ENCODE measurements around the gene RANBP10. TPM values are rescaled to one million over a fixed set of nuclear protein-coding genes. Genes with fewer than 3 reads are reported as not detected.

The RANBP10 gene
- total and polyA plus RNA-seq, 10 of the 15 experiments (the other 5 are each of a cell fraction or from before 2014, with no cell fraction given): 1.2 to 20.4 (median 10.8) TPM

DNA sequence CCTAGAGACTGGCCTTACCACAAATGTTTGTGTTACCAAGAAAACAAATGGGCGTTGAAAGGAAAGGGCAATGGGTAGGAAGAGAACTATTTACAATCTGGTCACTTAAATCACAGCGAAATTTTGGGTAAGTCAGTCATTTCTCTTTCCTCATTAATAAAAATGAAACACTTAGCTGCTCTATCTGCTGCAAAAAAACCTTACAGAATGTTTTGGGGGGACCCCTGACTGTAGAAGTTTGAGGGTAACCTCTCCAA, 39.6 kb upstream of the RANBP10 start:
- TF ChIP-seq DPF2 (IDR thresholded peaks at IDR 0.05): no peak; the same call in 1 of the 2 replicates
- no peak for TF ChIP-seq BMI1 (IDR thresholded peaks at IDR 0.05; ENCODE audit: borderline replicate concordance)
- TF ChIP-seq PML (IDR thresholded peaks at IDR 0.05; ENCODE audit: low read length): no peak
- TF ChIP-seq ZNF217 (IDR thresholded peaks at IDR 0.05): no peak
- TF ChIP-seq NR2C1 (IDR thresholded peaks at IDR 0.05): no peak
- TF ChIP-seq, protein P1, sequence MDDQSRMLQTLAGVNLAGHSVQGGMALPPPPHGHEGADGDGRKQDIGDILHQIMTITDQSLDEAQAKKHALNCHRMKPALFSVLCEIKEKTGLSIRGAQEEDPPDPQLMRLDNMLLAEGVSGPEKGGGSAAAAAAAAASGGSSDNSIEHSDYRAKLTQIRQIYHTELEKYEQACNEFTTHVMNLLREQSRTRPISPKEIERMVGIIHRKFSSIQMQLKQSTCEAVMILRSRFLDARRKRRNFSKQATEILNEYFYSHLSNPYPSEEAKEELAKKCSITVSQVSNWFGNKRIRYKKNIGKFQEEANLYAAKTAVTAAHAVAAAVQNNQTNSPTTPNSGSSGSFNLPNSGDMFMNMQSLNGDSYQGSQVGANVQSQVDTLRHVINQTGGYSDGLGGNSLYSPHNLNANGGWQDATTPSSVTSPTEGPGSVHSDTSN (IDR thresholded peaks at IDR 0.05; ENCODE audit: insufficient replicate concordance, low read depth, low read length): no peak
- no peaks in the 10 kb centered on the region for H3K27me3 ChIP-seq (replicated peaks in 1 of 2; ENCODE audit: control insufficient read depth in 2 of 2, insufficient read depth in 2 of 2, low read length in 1 of 2)
- 4% methylated on average over 2 of the region's 2 CpGs for WGBS (ENCODE audit: insufficient coverage, insufficient replicate concordance, low lambda C conversion rate, missing lambda C conversion rate)
- no peak for DNase-seq (ENCODE audit: low read depth, low spot score)
- peak overlapping the region; percentile 84 for H3K4me3 ChIP-seq
- H3K9ac ChIP-seq (ENCODE audit: control insufficient read depth, insufficient read depth, low read length): peak overlapping the region; percentile 77
- in situ Hi-C loops (cut with MboI): no loop called here
- H4K20me1 ChIP-seq (ENCODE audit: control insufficient read depth, insufficient read depth): no peaks in the 10 kb centered on the region
- RAD21 ChIA-PET (ENCODE audit: unreplicated experiment): interaction anchor here (0.8 to 1.4 kb wide), 5 partner anchors 25 to 239 kb away, joined by 3 to 4 read pairs (median 3); partner anchors contain the start of genes NFATC3, RANBP10 and TSNAXIP1
- peaks cover 29% of the 10 kb centered on the region for H3K4me1 ChIP-seq (ENCODE audit: control insufficient read depth, insufficient read depth, low read length)
- H2AFZ ChIP-seq (ENCODE audit: control insufficient read depth, low read depth, low read length): peak overlapping the region; percentile 93
- CTCF ChIA-PET: interaction anchor here (0.9 to 2.8 kb wide), 6 partner anchors 30 to 195 kb away, joined by 3 to 24 read pairs (median 4); no protein-coding TSS in a partner anchor
- peak overlapping the region; percentile 81 for H3K27ac ChIP-seq (ENCODE audit: control insufficient read depth, insufficient read depth)
- H3K4me2 ChIP-seq (ENCODE audit: control insufficient read depth, insufficient read depth): peak overlapping the region; percentile 84
- SMC1A ChIA-PET (ENCODE audit: uncharacterized antibody, unreplicated experiment): interaction anchor here (0.9 to 1.9 kb wide), 7 partner anchors 11 to 186 kb away, joined by 3 to 8 read pairs (median 4); partner anchors contain the start of genes ACD, EDC4 and PSMB10
- H3K9me3 ChIP-seq (replicated peaks; ENCODE audit: control insufficient read depth, insufficient read depth, low read length): no peaks in the 10 kb centered on the region
- peaks cover 61% of the 10 kb centered on the region for H3K79me2 ChIP-seq (ENCODE audit: control insufficient read depth, insufficient read depth, low read length)
- POLR2A ChIA-PET: interaction anchor here (0.5 to 3.3 kb wide), 11 partner anchors 10 to 260 kb away, joined by 3 to 29 read pairs (median 4); partner anchors contain the start of genes ACD, EDC4, RANBP10 and TSNAXIP1
- TSS peak; percentile 94 for BruUV-seq (replicated peaks)
- intact Hi-C loops (cut with micrococcal nuclease; ENCODE audit: unreplicated experiment): loop anchor here (1.0 to 2.0 kb wide), 3 partner anchors 27 to 283 kb away; partner anchors contain the start of genes CTCF, EDC4 and PSMB10
- FAIRE-seq: peak; percentile 18
- no peak for ATAC-seq
- peaks cover 0 to 7% of the 10 kb centered on the region in 2 experiments; a peak in 2 of 4 replicates for H3K36me3 ChIP-seq (ENCODE audit: control insufficient read depth in 2 of 2, insufficient read depth in 2 of 2, low read length in 1 of 2)
